Calu3 (cell line): Measurements from ENCODE around the gene GRIK2. TPM values are rescaled to one million over a fixed set of nuclear protein-coding genes. Genes with fewer than 3 reads are reported as not detected.

ENCODE experiments used
- BruUV-seq: library from RNA; stranded (reverse); fragments of 400-500 nt; replicated peaks from 2 replicates; lab custom pipeline; 2021; lab: Mats Ljungman, UMichigan
- CTCF ChIA-PET: fragments of 300-600 bp; sonication (Branson Sonifier 250); formaldehyde crosslinking; loops from one replicate; lab custom pipeline; 2022; ENCODE audit warnings: antibody characterized with exemption; lab: Charles Lee
- DNase-seq: peaks from one replicate; pipeline ENCODE4 v3.0.0; 2022
- H3K27ac Mint-ChIP-seq: one replicate; pipeline ENCODE4 v1.8.0; 2022; ENCODE audit warnings: mixed read lengths; ENCODE audit not compliant: unreplicated experiment
- H3K27me3 Mint-ChIP-seq: one replicate; pipeline ENCODE4 v1.8.0; 2022; ENCODE audit warnings: mixed read lengths; ENCODE audit not compliant: unreplicated experiment
- H3K36me3 Mint-ChIP-seq: one replicate; pipeline ENCODE4 v1.8.0; 2022; ENCODE audit warnings: mild to moderate bottlenecking, moderate library complexity, mixed read lengths; ENCODE audit not compliant: insufficient read depth, unreplicated experiment
- H3K4me1 Mint-ChIP-seq: one replicate; pipeline ENCODE4 v1.8.0; 2022; ENCODE audit warnings: mild to moderate bottlenecking, low read depth, mixed read lengths; ENCODE audit not compliant: unreplicated experiment
- H3K4me3 Mint-ChIP-seq: one replicate; pipeline ENCODE4 v1.8.0; 2022; ENCODE audit warnings: mild to moderate bottlenecking, low read depth, moderate library complexity, mixed read lengths; ENCODE audit not compliant: unreplicated experiment
- H3K9me3 Mint-ChIP-seq: one replicate; pipeline ENCODE4 v1.8.0; 2022; ENCODE audit warnings: low read depth, mixed read lengths; ENCODE audit not compliant: unreplicated experiment
- intact Hi-C: fragments of 100-400 bp; cut with micrococcal nuclease; formaldehyde crosslinking; loops from one replicate; pipeline ENCODE4 v1.10.0; 2022; ENCODE audit not compliant: unreplicated experiment
- total RNA-seq: library from RNA; stranded (reverse); gene quantifications from 2 replicates; pipeline ENCODE4 v1.2.3, GENCODE V29; 2022
- TF ChIP-seq, protein P1 (sequence below): fragments of 200-600 bp; IDR thresholded peaks from one replicate; pipeline ENCODE4 v1.8.0; 2022; ENCODE audit warnings: antibody characterized with exemption; ENCODE audit not compliant: unreplicated experiment

Gene GRIK2
- total RNA-seq, 1 experiment from 2014 or later = 3.3 TPM

GRCh38 chr6:101758368-101758767 is 364.9 kb downstream of the GRIK2 start:
- Mint-ChIP-seq H3K4me3 (no peak overlapping the region), H3K27me3 (no peaks in the 10 kb centered on the region), H3K27ac (no peak overlapping the region), H3K36me3 (no peaks in the 10 kb centered on the region), H3K9me3 (no peaks in the 10 kb centered on the region), H3K4me1 (peaks cover 27% of the 10 kb centered on the region)
- CTCF ChIA-PET = no interaction called here
- no peak for DNase-seq
- intact Hi-C loops = no loop called here
- TF ChIP-seq, protein P1, sequence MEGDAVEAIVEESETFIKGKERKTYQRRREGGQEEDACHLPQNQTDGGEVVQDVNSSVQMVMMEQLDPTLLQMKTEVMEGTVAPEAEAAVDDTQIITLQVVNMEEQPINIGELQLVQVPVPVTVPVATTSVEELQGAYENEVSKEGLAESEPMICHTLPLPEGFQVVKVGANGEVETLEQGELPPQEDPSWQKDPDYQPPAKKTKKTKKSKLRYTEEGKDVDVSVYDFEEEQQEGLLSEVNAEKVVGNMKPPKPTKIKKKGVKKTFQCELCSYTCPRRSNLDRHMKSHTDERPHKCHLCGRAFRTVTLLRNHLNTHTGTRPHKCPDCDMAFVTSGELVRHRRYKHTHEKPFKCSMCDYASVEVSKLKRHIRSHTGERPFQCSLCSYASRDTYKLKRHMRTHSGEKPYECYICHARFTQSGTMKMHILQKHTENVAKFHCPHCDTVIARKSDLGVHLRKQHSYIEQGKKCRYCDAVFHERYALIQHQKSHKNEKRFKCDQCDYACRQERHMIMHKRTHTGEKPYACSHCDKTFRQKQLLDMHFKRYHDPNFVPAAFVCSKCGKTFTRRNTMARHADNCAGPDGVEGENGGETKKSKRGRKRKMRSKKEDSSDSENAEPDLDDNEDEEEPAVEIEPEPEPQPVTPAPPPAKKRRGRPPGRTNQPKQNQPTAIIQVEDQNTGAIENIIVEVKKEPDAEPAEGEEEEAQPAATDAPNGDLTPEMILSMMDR = no peak
- BruUV-seq = no TSS peak

- intact Hi-C loops = no loop called here
- CTCF ChIA-PET = no interaction called here
- Mint-ChIP-seq H3K36me3 (no peaks in the 10 kb centered on the region), H3K27me3 (no peaks in the 10 kb centered on the region), H3K9me3 (no peaks in the 10 kb centered on the region), H3K4me1 (peaks cover 19% of the 10 kb centered on the region), H3K4me3 (no peak overlapping the region), H3K27ac (no peak overlapping the region)
- no peak for DNase-seq
- TF ChIP-seq, protein P1 = no peak
- no TSS peak for BruUV-seq
These were observed 367.5 kb downstream of the GRIK2 start for GRCh38 chr6:101760843-101761621.

DNA sequence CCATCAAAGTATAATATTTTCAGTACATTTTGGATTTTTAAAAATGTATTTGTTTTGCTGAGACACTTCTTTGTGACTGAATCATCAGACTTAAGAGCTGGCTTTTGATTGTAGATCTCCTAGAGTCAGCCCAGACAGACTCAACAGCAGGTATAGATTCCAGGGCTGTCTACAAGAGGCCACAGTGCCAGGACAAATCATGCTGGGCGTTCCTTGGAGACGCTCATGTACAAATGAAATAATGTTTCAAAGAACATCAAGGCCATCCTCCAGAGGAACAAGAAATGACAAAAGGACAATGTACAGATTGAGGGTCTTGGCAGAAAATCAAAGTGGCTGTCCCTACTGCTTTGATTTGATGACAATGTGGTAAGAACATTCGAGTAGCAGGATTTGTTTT is 369.3 kb downstream of the GRIK2 start:
- Mint-ChIP-seq H3K27me3 (no peaks in the 10 kb centered on the region), H3K27ac (no peak overlapping the region), H3K9me3 (no peaks in the 10 kb centered on the region), H3K4me3 (no peak overlapping the region), H3K36me3 (no peaks in the 10 kb centered on the region), H3K4me1 (peaks cover 19% of the 10 kb centered on the region)
- no TSS peak for BruUV-seq
- intact Hi-C loops = no loop called here
- CTCF ChIA-PET = no interaction called here
- no peak for DNase-seq
- TF ChIP-seq, protein P1 = no peak

DNA sequence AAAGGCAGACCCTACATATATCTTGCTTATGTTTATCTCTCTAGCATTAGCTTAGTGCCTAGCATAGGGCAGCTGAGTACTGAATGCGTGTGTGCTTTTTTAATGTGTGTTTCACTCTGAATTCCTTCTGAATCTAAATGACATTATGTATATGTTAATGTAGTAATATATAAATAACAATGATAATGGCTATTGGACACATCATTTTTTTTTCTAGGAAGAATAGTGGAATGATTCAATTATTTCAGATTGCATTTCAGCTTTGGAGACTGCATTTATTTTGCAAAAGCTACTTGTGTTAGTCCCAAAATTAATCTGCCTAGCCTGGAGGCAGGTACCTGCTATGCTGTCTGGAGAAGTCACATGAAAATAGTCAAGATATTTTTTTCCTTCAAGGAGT is 371.8 kb downstream of the GRIK2 start:
- CTCF ChIA-PET = interaction anchor here (0.6 kb wide), 1 partner anchor 833 kb away, joined by 3 read pairs; no protein-coding TSS in a partner anchor
- no peak for DNase-seq
- Mint-ChIP-seq H3K9me3 (no peaks in the 10 kb centered on the region), H3K36me3 (no peaks in the 10 kb centered on the region), H3K27ac (no peak overlapping the region), H3K4me3 (no peak overlapping the region), H3K27me3 (no peaks in the 10 kb centered on the region), H3K4me1 (peaks cover 19% of the 10 kb centered on the region)
- BruUV-seq = no TSS peak
- intact Hi-C loops = no loop called here
- TF ChIP-seq, protein P1 = no peak
